GM23338 (cell line): ENCODE measurements around the gene KCNIP3. TPM values are rescaled to one million over a fixed set of nuclear protein-coding genes. Genes with fewer than 3 reads are reported as not detected.

Experiments
- ATAC-seq: fragments of 200-7000 bp; cut with Tn5 transposase; 3 replicates; pipeline ENCODE4 v1.9.1; 2020
- DNase-seq: peaks from one replicate; pipeline ENCODE4 v3.0.0-alpha.2; 2015; ENCODE audit warnings: low spot score
- H2AFZ ChIP-seq: fragments of 200-600 bp; sonication (generic); 2 replicates; pipeline ENCODE4 v1.8.0; 2016; ENCODE audit warnings: antibody characterized with exemption, mild to moderate bottlenecking, moderate library complexity
- H3F3A ChIP-seq: fragments of 200-600 bp; sonication (generic); replicated peaks from 2 replicates; pipeline ENCODE4 v1.8.0; 2017; ENCODE audit warnings: antibody characterized with exemption, mixed run types, low read depth
- H3K27ac ChIP-seq: fragments of 200-600 bp; sonication (generic); 2 replicates; pipeline ENCODE4 v1.6.1; 2016; ENCODE audit warnings: low read depth
- H3K27me3 ChIP-seq: fragments of 200-600 bp; sonication (generic); 2 replicates; pipeline ENCODE4 v1.8.0; 2016; ENCODE audit warnings: mild to moderate bottlenecking, mixed run types, moderate library complexity; ENCODE audit not compliant: insufficient read depth
- H3K36me3 ChIP-seq: fragments of 200-600 bp; sonication (generic); 2 replicates; pipeline ENCODE4 v1.8.0; 2016; ENCODE audit warnings: mild to moderate bottlenecking; ENCODE audit not compliant: insufficient read depth
- H3K4me1 ChIP-seq: fragments of 200-600 bp; sonication (generic); 2 replicates; pipeline ENCODE4 v1.8.0; 2016; ENCODE audit warnings: mild to moderate bottlenecking, moderate library complexity; ENCODE audit not compliant: insufficient read depth
- H3K4me2 ChIP-seq: fragments of 200-600 bp; sonication (generic); 2 replicates; pipeline ENCODE4 v1.7.1; 2017; ENCODE audit warnings: mixed run types
- H3K4me3 ChIP-seq: fragments of 200-600 bp; sonication (generic); 2 replicates; pipeline ENCODE4 v1.6.1; 2016; ENCODE audit warnings: mixed run types
- H3K79me2 ChIP-seq: fragments of 200-600 bp; sonication (generic); replicated peaks from 2 replicates; pipeline ENCODE4 v1.8.0; 2017; ENCODE audit warnings: mild to moderate bottlenecking; ENCODE audit not compliant: insufficient read depth
- H3K9me2 ChIP-seq: fragments of 200-600 bp; sonication (generic); 2 replicates; pipeline ENCODE4 v1.8.0; 2017; ENCODE audit not compliant: insufficient read depth
- H4K20me1 ChIP-seq: fragments of 200-600 bp; sonication (generic); replicated peaks from 2 replicates; pipeline ENCODE4 v1.8.0; 2017; ENCODE audit warnings: mild to moderate bottlenecking; ENCODE audit not compliant: insufficient read depth
- H3K27ac Mint-ChIP-seq: 2 replicates; pipeline ENCODE4 v1.8.0; 2020; ENCODE audit warnings: inconsistent platforms, mild to moderate bottlenecking, moderate library complexity, mixed read lengths
- H3K27me3 Mint-ChIP-seq: 3 replicates; pipeline ENCODE4 v1.8.0; 2022; ENCODE audit warnings: low read depth, mild to moderate bottlenecking, moderate library complexity, mixed read lengths, inconsistent platforms; ENCODE audit not compliant: insufficient read depth, poor library complexity
- H3K36me3 Mint-ChIP-seq: 3 replicates; pipeline ENCODE4 v1.8.0; 2021; ENCODE audit warnings: low read depth, mild to moderate bottlenecking, inconsistent platforms, moderate library complexity, mixed read lengths
- H3K4me1 Mint-ChIP-seq: 3 replicates; pipeline ENCODE4 v1.8.0; 2020; ENCODE audit warnings: mild to moderate bottlenecking, inconsistent platforms, mixed read lengths
- H3K4me3 Mint-ChIP-seq: 3 replicates; pipeline ENCODE4 v1.8.0; 2021; ENCODE audit warnings: moderate library complexity, mild to moderate bottlenecking, inconsistent platforms, mixed read lengths
- H3K9me3 Mint-ChIP-seq: 3 replicates; pipeline ENCODE4 v1.8.0; 2020; ENCODE audit warnings: moderate library complexity, mild to moderate bottlenecking, inconsistent platforms, mixed read lengths
- CREB1 ChIP-seq: fragments of 250-450 bp; sonication (Bioruptor Pico); IDR thresholded peaks from 2 replicates; pipeline ENCODE4 v1.5.0; 2020; ENCODE audit warnings: low read depth, mild to moderate bottlenecking, moderate library complexity
- ETS1 ChIP-seq: IDR thresholded peaks from 2 replicates; pipeline ENCODE4 v1.6.1; 2016; ENCODE audit warnings: antibody characterized with exemption
- EZH2 ChIP-seq: fragments of 200-600 bp; sonication (generic); IDR thresholded peaks from one replicate; pipeline ENCODE4 v1.8.0; 2017; ENCODE audit warnings: antibody characterized with exemption, mild to moderate bottlenecking, low read depth; ENCODE audit not compliant: unreplicated experiment
- EZH2phosphoT487 ChIP-seq: fragments of 200-600 bp; sonication (generic); IDR thresholded peaks from one replicate; pipeline ENCODE4 v1.8.1; 2018; ENCODE audit warnings: antibody characterized with exemption; ENCODE audit not compliant: unreplicated experiment
- JUNB ChIP-seq: IDR thresholded peaks from one replicate; pipeline ENCODE4 v1.6.1; 2016; ENCODE audit warnings: antibody characterized with exemption; ENCODE audit not compliant: unreplicated experiment
- NANOG ChIP-seq: IDR thresholded peaks from 2 replicates; pipeline ENCODE4 v1.6.1; 2016; ENCODE audit warnings: antibody characterized with exemption, borderline replicate concordance
- POLR2AphosphoS5 ChIP-seq: IDR thresholded peaks from 2 replicates; pipeline ENCODE4 v1.6.1; 2016; ENCODE audit warnings: antibody characterized with exemption, low read depth
- STAT1 ChIP-seq: IDR thresholded peaks from one replicate; pipeline ENCODE4 v1.6.1; 2016; ENCODE audit warnings: antibody characterized with exemption; ENCODE audit not compliant: unreplicated experiment
- ZNF114 ChIP-seq: fragments of 250-450 bp; sonication (Bioruptor Pico); IDR thresholded peaks from 2 replicates; pipeline ENCODE4 v1.5.0; 2020; ENCODE audit warnings: mild to moderate bottlenecking, moderate library complexity
- ZNF331 ChIP-seq: fragments of 250-450 bp; sonication (Bioruptor Pico); IDR thresholded peaks from 2 replicates; pipeline ENCODE4 v1.5.0; 2020; ENCODE audit warnings: low read depth, mild to moderate bottlenecking, moderate library complexity
- ZNF462 ChIP-seq: fragments of 250-450 bp; sonication (Bioruptor Pico); IDR thresholded peaks from 2 replicates; pipeline ENCODE4 v1.5.0; 2020; ENCODE audit warnings: mild to moderate bottlenecking, moderate library complexity
- polyA plus RNA-seq: library from polyadenylated mRNA; unstranded; fragments of >200 nt; fragmentation: Nextera tagmentation; extraction: Ambion mirVana; gene quantifications from 2 replicates; pipeline ENCODE4 v1.2.1, GENCODE V29; 2016
- total RNA-seq: library from RNA; depleted of rRNA; stranded (reverse); fragments of >200 nt; shearing (Covaris generic); gene quantifications from 2 replicates; pipeline ENCODE4 v1.2.3, GENCODE V29; 2014
- TF ChIP-seq, protein P1 (sequence below): IDR thresholded peaks from one replicate; pipeline ENCODE4 v1.6.1; 2018; ENCODE audit warnings: antibody characterized with exemption; ENCODE audit not compliant: unreplicated experiment
- TF ChIP-seq, protein P2 (sequence below), 2 experiments: fragments of 200-600 bp in 1 of 2; sonication (generic) in 1 of 2; conservative IDR thresholded peaks; 2 replicates each; pipeline versions ENCODE4 v1.5.1 to v1.6.1; 2016 to 2017; ENCODE audit warnings: antibody characterized with exemption in 2 of 2, low read depth in 2 of 2, mild to moderate bottlenecking in 2 of 2, moderate library complexity in 1 of 2

Gene KCNIP3
- total and polyA plus RNA-seq, 2 experiments from 2014 or later = 0.32 to 0.83 TPM

- Histone ChIP-seq H3K79me2 (no peaks in the 10 kb centered on the region), H3K27ac (no peak overlapping the region), H3K4me3 (no peak overlapping the region), H3K4me2 (no peak overlapping the region), H3K9me2 (no peaks in the 10 kb centered on the region; the same call in 1 of the 2 replicates), H3F3A (no peaks in the 10 kb centered on the region), H3K36me3 (no peaks in the 10 kb centered on the region), H2AFZ (no peak overlapping the region), H4K20me1 (no peaks in the 10 kb centered on the region), H3K4me1 (no peaks in the 10 kb centered on the region), H3K27me3 (no peaks in the 10 kb centered on the region)
- ATAC-seq = no peak
- Mint-ChIP-seq H3K27me3 (peaks cover 7% of the 10 kb centered on the region), H3K36me3 (peaks cover 15% of the 10 kb centered on the region; the same call in 2 of the 3 replicates), H3K4me1 (peaks cover 7% of the 10 kb centered on the region; the same call in 2 of the 3 replicates), H3K4me3 (no peak overlapping the region), H3K27ac (no peak overlapping the region), H3K9me3 (peaks cover 42% of the 10 kb centered on the region)
- TF ChIP-seq NANOG = no peak
- no peak for TF ChIP-seq ZNF331 (CRISPR knock-in tag)
- no peak for TF ChIP-seq CREB1 (CRISPR knock-in tag)
- TF ChIP-seq, protein P1, sequence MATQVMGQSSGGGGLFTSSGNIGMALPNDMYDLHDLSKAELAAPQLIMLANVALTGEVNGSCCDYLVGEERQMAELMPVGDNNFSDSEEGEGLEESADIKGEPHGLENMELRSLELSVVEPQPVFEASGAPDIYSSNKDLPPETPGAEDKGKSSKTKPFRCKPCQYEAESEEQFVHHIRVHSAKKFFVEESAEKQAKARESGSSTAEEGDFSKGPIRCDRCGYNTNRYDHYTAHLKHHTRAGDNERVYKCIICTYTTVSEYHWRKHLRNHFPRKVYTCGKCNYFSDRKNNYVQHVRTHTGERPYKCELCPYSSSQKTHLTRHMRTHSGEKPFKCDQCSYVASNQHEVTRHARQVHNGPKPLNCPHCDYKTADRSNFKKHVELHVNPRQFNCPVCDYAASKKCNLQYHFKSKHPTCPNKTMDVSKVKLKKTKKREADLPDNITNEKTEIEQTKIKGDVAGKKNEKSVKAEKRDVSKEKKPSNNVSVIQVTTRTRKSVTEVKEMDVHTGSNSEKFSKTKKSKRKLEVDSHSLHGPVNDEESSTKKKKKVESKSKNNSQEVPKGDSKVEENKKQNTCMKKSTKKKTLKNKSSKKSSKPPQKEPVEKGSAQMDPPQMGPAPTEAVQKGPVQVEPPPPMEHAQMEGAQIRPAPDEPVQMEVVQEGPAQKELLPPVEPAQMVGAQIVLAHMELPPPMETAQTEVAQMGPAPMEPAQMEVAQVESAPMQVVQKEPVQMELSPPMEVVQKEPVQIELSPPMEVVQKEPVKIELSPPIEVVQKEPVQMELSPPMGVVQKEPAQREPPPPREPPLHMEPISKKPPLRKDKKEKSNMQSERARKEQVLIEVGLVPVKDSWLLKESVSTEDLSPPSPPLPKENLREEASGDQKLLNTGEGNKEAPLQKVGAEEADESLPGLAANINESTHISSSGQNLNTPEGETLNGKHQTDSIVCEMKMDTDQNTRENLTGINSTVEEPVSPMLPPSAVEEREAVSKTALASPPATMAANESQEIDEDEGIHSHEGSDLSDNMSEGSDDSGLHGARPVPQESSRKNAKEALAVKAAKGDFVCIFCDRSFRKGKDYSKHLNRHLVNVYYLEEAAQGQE = no peak
- no peak for TF ChIP-seq POLR2AphosphoS5
- no peak for TF ChIP-seq EZH2phosphoT487
- TF ChIP-seq, protein P2, sequence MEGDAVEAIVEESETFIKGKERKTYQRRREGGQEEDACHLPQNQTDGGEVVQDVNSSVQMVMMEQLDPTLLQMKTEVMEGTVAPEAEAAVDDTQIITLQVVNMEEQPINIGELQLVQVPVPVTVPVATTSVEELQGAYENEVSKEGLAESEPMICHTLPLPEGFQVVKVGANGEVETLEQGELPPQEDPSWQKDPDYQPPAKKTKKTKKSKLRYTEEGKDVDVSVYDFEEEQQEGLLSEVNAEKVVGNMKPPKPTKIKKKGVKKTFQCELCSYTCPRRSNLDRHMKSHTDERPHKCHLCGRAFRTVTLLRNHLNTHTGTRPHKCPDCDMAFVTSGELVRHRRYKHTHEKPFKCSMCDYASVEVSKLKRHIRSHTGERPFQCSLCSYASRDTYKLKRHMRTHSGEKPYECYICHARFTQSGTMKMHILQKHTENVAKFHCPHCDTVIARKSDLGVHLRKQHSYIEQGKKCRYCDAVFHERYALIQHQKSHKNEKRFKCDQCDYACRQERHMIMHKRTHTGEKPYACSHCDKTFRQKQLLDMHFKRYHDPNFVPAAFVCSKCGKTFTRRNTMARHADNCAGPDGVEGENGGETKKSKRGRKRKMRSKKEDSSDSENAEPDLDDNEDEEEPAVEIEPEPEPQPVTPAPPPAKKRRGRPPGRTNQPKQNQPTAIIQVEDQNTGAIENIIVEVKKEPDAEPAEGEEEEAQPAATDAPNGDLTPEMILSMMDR (conservative IDR thresholded peaks at IDR 0.05; ENCODE audit: low read depth in 2 of 2) = no peak
- TF ChIP-seq ZNF462 (CRISPR knock-in tag) = no peak
- TF ChIP-seq JUNB = no peak
- TF ChIP-seq EZH2 = no peak
- no peak for TF ChIP-seq ZNF114 (CRISPR knock-in tag)
- no peak for TF ChIP-seq ETS1
- TF ChIP-seq STAT1 = no peak
- DNase-seq = no peak
Observed at GRCh38 chr2:95260028-95261023, 36.8 kb upstream of the KCNIP3 start.
